Posterior cingulate gyrus (tissue), 11 donors: ENCODE data around the gene CLTA.
"Not testable (repeated sequence)": the region's sequence is repeated elsewhere in the genome, so short reads cannot be mapped to it uniquely, and the experiment has no call there.

Experiments used
- DNase-seq, 10 donors: peaks; one replicate each; pipeline versions ENCODE4 v3.0.0 to v3.0.0-alpha.2; 2020 to 2021; ENCODE audit warnings: mixed read lengths in 3 of 10
- intact Hi-C: fragments of 100-400 bp; cut with DNase I; formaldehyde crosslinking; loops from one replicate; pipeline ENCODE4 v1.15.1; 2023

Gene CLTA

DNA sequence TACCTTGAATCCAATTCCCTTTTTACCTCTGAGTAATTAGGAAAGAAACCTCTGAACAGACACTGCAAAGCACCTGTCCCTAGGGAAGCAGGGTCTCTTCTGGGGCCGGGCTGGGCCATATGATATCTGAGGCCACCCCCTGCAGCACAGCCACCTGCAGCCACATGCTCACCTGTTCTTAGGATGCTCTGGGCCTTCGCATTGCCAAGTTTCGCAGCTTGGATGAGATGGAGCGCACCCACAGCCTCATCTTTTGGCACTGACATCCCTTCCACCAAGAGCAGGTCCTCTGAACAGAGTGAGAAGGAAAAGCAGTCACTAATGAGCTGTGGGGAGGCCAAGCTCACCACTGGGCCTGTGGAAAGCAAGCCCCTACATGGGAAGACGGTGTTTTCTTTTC, 27.3 kb downstream of the CLTA start:
- DNase-seq: peak in 2 of 10 donors; percentile 12 to 81

DNA sequence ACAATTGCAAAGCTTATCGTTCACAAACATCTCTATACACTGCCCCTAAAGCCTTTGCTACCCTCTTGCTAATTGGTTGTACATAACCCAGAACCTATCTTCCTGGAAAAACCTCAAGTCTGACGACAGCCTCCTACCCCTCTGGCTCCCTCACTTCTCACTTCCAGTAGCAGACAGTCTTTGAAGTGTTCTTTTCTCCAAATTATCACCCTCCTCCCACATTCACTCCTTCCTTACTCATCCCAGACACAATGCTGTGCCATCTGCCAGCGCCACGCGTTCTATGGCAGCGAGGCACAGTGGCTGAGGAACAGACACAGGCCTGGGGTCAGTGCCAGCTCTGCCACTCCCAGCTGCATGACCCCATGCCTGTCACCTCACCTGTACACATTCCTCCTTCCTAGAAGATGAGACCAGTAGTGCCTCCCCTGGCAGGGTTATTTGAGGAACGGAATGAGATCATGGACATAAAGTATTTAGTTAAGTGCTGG, 27.7 kb downstream of the CLTA start:
- peak in 7 of 10 donors; percentile 41 to 94 (median 69) for DNase-seq
- intact Hi-C loops: no loop called here

More for the DNA sequence above, 27.3 kb downstream of the CLTA start:
- intact Hi-C loops: no loop called here

DNA sequence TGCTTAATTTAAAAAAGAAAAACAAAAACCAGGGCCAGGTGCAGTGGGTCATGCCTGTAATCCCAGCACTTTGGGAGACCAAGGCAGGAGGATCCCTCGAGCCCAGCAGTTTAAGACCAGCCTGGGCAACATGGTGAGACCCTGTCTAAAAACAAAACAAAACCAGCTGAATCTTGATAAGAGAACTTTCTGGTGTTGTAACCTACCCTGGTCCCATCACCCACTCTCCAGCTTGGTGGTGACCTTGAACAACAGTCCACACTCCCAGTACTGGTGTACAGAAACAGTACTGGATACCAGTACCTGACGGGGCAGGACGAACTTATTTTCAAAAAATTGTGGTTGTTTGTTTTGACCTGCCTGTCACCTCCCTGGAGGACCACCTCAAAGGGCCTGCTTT, 30.9 kb downstream of the CLTA start:
- DNase-seq: no peak
- intact Hi-C loops: no loop called here

DNA sequence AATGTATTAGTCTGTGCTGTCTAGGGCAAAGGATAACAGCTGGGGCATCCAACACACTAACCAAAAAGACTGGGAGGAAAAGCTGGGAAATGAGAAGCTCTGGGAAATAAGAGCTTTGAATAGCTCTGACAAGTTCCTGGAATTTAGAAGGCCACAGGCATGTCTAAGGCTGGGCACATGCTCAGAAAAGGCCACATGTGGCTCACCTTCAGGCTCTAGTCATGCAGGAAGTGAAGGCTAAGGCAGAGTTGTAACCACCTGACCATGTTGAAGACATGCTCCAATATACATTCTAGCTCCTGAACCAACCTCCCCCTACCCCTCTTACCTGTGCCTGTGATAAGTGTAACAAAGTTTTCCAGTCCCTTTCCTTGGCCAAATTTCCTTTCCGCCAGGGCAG, 31.7 kb downstream of the CLTA start:
- intact Hi-C loops: no loop called here
- no peak for DNase-seq

DNA sequence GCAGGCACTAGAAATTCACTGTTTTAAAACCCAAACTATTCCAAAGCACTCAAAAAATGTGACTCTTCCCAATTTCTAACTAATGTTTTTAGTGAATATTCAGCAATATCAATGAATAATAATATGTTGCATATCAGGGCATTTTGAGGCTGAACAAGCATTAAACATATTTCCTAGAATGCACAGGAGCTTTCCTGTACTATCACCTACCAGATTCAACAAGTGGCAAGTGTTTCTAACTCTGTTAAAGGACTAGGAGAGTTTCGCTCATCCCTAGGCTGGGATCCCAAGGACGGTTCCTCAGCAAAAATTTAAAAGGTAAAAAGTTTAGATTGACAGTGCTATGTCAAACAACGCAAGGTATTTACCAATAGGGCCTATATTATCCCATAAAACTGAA, 46.5 kb downstream of the CLTA start:
- DNase-seq: no peak
- intact Hi-C loops: no loop called here

DNA sequence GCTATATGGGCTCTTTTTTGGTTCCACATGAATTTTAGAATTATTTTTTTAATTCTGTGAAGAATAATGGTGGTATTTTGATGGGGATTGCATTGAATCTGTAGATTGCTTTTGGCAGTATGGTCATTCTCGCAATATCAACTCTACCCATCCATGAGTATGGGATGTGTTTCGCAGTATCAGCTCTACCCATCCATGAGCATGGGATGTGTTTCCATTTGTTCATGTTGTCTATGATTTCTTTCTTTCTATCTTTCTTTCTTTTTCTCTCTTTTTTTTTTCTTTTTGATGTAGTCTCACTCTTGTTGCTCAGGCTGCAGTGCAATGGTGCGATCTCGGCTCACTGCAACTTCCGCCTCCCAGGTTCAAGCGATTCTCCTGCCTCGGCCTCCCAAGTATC, 48.5 kb downstream of the CLTA start:
- DNase-seq, intact Hi-C loops: not testable (repeated sequence)

DNA sequence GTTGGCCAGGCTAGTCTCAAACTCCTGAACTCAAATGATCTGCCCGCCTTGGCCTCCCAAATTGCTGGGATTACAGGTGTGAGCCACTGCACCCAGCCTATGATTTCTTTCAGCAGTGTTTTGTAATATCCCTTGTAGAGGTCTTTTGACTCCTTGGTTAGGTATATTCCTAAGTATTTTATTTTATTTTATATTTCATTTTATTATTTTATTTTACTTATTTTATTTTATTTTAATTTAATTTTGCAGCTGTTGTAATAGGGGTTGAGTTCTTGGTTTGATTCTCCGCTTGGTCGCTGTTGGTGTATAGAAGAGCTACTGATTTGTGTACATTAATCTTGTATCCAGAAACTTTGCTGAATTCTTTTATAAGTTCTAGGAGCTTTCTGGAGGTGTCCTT, 49.0 kb downstream of the CLTA start:
- intact Hi-C loops, DNase-seq: not testable (repeated sequence)

DNA sequence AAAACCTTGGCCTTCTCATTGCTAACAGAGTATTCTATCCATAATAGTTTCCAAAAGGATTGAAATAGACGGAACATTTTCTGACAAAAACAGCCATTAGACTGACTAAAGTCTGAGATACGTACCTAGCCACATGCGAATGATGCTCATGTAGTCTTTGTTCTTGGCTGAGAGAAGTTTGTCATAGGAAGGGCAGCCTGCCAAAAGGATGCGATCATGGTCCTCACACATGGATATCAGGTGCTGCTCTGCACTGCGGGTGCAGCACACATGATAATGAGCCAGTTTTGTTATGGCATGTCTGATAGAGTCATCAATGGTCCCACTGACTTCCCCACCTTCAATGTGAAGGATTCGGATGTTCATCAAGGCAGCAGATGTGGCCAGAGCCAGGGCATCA, 55.2 kb downstream of the CLTA start:
- DNase-seq: no peak
- intact Hi-C loops: no loop called here

DNA sequence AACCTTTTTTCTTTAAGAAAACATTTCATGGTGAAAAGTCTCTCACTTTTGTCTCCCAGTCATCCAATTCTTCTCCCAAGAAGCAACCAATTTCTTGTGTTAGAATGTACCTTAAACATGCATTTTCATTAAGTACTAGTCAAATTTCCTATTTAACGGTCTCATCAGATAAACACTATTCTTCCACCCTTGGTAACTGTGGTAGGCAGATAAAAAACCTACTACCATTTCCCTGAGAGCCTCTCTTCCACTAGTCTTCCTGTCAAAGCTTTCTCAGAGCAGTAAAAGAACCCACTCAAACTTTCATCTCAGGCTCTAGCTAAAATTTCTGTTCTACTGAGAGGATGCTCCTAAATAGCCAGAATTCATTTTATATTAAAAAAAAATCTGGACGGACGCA, 56.6 kb downstream of the CLTA start:
- intact Hi-C loops: no loop called here
- no peak for DNase-seq

DNA sequence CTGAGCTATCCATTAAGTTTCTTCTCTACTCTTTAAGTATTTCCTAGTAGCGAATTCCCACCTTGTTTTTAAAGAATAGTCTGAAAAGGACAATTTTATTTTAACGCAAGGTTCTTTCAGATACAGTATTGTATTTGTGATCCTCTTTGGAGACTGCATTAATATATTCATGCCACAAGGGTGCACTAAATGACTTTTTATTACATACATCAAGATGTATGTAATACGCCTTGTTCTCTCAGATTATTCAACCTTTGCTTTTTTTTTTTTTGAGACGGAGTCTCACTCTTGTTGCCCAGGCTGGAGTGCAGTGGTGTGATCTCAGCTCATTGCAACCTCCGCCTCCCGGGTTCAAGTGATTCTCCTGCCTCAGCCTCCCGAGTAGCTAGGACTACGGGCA, 57.3 kb downstream of the CLTA start:
- intact Hi-C loops: loop anchor here (1.0 kb wide), 1 partner anchor 81 kb away; no protein-coding TSS in a partner anchor
- not testable (repeated sequence) for DNase-seq

DNA sequence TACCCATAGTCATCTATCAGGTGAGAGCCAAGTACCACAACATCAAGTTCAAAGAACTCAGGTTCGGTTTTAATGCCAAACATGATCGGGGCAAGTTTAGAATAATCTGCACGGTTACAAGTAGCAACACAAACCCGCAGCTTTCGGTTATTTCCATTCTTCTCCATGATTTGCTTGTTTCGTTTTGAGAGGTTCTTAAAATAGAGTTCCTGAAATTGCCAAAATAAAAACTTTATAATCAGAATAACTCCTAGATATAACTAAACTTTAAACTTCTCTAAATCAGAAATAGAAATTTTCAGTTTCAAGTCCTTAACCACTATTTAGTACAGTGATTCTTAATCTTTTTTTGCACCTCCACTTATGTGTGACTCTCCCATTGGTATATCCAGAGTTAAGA, 58.5 kb downstream of the CLTA start:
- DNase-seq: no peak
- intact Hi-C loops: no loop called here

DNA sequence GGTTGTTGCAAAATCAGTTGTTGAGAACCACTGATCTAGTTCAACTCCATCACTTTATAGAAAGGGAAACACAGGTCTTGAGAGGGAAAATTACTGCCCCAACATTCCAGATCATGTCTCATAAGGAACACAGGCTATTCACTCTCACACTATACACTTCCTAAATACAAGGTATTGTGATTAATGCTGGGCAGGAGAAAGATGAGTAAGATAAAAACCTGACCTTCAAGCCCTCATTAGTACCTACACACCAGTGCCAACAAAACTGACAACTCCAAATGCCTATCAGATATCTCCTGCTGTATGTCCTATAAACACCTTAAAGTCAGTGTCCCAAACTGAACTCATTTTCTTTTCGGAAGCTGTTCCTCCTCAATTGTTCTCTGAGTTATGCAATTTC, 59.4 kb downstream of the CLTA start:
- DNase-seq: no peak
- intact Hi-C loops: loop anchor here (5.0 kb wide), 1 partner anchor 38 kb away; no protein-coding TSS in a partner anchor

DNA sequence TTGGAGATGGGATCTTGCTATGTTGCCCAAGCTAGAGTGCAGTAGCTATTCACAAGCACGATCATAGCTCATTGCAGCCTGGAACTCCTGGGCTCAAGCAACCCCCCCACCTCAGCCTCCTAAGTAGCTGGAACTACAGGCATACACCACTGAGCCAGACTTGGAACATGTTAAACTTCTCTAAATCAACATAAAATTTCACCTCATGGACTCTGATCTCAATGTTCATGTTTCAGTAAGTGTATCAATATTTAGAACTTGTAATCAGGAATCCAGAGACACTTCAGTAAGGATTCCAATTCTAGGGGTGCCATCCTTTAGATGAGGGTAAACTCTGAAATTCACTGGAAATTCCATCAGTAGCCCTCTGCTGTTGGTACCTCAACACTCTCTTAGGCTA, 60.7 kb downstream of the CLTA start:
- intact Hi-C loops: loop anchor here (5.0 kb wide), 1 partner anchor 39 kb away; no protein-coding TSS in a partner anchor

DNA sequence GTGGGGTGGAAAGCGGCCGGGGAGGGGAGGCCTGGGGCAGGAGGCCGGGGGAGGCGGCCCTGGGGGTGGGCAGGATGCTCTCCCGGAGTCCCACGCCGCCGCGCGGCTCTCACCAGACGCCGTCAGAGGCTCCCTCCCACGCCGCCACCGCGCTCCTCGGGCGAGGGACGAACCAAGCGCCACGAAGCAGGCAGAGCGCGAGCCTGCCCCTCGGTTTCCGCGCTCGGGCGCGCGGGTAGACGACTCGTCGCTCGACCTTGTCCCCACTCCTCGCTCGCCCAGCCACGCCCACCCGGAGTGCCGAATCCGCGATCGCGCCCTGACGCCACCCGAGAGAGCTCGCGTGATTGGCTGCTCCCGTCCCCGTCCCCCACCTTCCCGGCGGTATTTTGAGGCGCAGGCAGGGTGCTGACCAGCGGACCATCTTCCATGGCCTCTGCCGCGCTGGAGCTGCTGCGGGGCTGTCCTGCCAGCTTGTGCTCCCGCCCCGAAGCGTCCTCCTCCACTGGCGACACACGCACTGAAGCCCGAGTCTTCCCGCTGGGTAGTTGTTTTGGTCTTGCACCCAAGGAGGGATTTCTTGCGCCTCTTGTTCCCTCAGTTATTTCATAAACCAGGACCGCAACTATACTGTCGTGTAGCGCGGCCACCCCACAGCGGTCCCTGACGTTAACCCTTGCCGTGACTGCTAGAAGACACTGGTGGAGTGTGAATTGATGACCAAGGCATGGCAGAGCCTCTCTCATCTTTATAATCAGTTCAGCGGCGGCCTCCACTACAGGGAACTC, 67.7 kb downstream of the CLTA start, which contains the start of gene GNE:
Gene GNE, minus strand, starts transcription at position 241 of the 788 bp plus-strand sequence. CDS start 9,093 bp downstream, outside the sequence.
- intact Hi-C loops: loop anchor here (2.0 to 5.0 kb wide), 2 partner anchors 68 to 139 kb away; partner anchors contain the start of gene CLTA

More for the DNA sequence above, 60.7 kb downstream of the CLTA start:
- DNase-seq: no peak

DNA sequence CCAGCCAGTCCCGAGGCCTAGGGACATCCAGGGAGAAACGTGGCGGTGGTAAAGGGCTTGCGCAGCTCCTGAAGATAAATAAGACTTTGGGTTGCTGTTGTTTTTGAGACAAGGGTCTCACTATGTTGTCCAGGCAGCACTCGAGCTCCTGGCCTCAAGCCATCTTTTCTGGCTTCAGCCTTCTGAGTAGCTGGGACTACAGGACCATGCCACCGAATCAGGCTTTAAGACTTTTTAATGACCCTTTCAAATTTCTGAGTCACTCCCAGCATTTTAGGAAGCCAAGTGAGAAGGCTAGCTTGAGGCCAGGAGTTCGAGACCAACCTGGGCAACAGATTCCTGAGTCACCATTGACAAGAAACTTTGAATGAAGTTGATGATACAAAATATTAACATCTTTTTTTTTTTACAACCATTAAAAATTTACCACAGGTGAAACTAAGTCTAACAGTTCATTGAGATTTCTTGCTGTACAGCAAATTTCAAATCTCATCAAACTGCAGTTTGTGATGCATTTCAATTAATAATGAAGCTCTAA, 68.3 kb downstream of the CLTA start:
- intact Hi-C loops: loop anchor here (2.0 to 5.0 kb wide), 2 partner anchors 68 to 138 kb away; partner anchors contain the start of gene CLTA
- peak in 2 of 10 donors; percentile 18 to 27 for DNase-seq

More for the DNA sequence above, 67.7 kb downstream of the CLTA start, which contains the start of gene GNE:
- peak; percentile 99 to 100 (median 100) for DNase-seq
